ENCODE measurements around the gene OSBP2.
"Not testable (repeated sequence)": the region's sequence is repeated elsewhere in the genome, so short reads cannot be mapped to it uniquely, and the experiment has no call there.

OSBP2 gene

DNA sequence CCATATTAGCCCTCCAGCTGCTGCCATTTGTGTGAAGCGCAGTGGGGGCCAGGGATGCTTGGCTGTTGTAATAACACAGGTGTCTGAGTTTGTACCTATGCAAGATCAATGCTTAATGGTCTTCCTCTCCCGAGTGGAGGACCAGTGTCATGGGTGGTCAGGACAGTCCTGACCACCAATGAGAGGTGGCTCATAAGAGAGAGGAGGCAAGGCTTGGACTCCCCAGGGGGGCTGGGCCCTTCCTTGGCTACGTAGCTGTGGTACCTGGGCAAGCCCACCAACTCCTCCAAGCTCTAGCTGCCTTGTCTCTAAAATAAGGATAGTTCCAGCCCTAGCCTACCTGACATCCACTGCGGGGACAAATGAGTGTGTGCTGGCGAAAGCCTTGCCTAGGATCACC lies 79.2 kb downstream of the OSBP2 start:
- DNase-seq = no peak

DNA sequence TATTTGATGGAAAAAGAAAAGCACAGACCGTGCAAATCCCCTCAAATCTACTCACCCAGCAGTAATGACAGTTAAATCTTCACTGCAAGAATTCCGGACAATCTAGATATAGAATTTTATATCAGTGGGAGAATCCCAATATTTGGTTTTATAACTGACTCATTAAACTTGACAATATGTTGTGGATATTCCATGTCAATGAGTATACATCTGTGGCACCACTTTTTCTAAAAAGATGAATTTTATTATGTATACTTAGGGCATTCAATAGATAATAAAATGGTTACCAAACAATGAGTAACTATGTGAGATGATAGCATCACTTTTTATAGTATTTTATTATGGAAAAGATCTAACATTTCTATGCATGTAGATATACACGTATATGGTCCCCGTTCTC lies 79.9 kb downstream of the OSBP2 start:
- no peak for DNase-seq

DNA sequence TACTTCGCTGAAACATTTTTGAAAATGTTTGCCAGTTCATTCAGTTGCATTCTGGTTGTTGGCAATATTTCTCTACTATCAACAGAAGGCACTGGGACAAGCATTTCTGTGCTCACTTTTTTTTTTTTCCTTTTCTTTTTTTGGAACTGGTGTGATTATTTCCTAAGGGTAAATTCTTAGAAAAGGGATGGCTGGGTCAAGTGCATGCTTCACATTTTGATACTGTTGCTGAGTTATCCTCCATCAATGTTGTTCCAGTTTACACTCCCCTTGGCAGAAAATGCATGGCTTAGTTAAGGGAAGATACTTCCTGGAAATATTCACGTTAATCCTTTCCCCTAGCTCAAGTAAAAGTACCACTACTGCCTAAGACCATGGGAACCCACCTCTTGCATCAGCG lies 81.8 kb downstream of the OSBP2 start:
- DNase-seq = no peak

DNA sequence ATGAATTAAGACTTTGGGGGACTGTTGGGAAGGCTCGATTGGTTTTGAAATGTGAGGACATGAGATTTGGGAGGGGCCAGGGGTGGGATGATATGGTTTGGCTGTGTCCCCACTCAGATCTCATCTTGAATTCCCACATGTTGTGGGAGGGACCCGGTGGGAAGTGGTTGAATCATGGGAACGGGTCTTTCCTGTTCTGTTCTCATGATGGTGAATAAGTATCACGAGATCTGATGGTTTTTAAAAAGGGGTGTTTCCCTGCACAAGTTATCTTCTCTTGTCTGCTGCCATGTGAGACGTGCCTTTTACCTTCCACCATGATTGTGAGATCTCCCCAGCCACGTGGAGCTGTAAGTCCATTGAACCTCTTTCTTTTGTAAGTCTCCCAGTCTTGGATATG lies 82.5 kb downstream of the OSBP2 start:
- DNase-seq = not testable (repeated sequence)

DNA sequence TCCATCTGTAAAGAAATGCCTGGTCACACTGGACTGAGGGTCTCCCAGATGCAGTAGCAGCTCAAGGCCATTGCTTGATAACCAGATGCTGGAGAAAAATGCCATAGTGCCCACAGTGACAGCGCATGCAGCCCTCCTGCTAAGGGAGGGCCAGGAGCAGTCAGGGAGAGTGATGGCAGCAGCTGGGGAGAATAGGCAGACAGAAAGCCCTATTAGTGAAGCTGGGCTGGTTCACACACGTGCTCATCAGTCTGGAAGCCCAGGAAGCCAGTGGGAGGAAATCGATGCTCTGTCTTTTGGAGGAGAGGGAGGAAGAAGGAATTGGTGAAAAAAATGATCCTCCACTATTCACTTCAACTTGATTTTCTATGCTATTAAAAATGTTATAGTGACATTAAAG lies 82.9 kb downstream of the OSBP2 start:
- DNase-seq = no peak

DNA sequence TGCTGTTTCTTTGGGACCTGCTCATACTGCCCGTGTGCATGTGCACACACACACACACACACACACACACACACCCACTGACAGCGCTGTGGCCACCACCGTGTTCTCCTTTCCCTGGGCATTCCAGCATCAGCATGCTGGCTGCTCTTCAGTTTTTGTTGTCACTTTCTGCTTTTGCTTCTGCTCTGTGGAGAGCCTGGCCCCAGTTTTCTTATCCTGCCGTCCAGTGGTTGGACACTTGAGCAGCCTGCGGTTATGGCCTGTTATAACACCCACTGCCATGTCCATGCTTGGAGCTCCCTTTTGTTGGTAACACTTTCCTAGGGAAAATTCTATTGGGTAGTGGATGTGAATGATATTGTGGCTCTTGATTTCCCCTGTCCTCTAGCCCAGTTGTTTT lies 83.6 kb downstream of the OSBP2 start:
- no peak for DNase-seq

DNA sequence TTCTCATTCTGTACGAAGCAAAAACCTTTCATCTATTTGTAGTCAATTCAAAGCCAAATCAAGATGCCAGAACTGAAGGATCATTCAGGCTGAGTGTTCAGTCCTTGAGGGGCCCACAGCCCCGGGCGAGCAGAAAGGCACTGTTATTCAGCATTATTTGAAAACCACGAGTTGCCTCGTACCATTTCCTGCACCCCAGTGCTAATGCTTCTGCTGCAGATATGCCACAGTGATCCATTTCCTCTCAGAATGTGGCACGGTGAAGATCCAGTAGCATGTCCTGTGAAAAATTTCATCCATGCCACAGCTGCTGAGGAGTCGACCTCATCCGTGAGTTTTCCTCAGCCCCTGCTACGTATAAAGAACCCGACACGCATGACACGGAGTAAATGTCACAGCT lies 85.4 kb downstream of the OSBP2 start:
- no peak for DNase-seq

DNA sequence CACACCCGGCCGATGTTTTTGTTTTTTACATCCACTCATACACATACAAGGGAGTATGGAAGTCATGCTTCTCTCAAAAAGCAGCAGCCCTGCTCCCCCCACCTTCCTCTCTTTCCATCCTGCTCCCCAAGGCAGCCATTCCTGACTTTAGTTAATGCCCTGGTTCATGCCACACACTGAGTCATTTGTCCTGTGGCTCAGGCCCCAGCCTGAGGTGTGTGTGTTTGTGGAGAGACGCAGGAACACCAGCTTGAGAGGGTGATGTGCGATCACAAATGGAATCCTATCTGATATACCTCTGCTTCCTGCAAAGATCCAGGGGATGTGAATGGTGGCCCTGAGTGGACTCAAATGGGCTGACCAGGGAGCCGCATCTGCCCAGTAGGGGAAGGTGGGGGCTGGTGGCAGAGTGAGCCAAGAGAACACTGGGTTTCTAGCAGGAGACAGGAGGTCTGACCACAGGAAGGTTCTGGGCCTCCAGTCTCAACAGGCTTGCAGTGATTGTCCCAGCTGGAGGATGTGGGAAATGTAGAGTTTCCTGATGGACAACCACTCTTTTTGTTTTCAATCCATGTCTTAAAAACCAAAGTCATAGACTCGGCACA lies 86.7 kb downstream of the OSBP2 start:
- DNase-seq = no peak

DNA sequence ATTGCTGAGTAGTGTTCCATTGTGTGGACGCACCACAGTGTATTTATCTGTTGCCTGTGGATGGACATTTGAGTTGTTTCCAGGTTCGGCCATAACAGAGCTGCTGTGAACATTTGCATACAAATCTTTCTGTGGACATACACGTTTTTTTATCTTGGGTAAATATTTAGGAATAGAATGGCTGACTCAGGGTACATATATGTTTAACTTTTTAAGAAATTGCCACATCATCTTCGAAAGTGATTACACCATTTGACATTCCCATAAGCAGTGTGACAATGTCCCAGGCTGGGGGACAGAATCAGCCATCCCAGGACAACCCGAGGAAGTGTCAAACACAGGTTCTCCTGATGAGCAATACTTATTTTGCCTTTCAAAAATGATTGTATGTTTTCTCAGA lies 87.9 kb downstream of the OSBP2 start:
- peak; percentile 35 for DNase-seq

DNA sequence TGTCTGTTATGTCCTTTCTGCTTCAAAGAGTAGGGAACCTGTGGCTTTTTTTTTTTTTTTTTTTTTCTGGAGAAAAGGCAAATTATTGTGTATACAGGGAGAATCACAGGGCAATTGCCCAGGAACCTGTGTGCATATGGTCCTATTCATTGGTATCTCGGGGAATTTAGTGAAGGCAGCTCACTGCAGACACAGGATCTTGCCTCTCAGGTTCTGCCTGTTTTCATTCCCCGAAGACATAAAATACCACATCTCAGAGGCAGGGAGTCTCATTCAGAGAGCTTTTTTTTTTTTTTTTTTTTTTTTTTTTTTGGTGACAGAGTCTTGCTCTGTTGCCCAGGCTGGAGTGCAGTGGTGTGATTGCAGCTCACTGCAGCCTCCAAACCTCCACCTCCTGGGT lies 88.3 kb downstream of the OSBP2 start:
- DNase-seq = no peak

DNA sequence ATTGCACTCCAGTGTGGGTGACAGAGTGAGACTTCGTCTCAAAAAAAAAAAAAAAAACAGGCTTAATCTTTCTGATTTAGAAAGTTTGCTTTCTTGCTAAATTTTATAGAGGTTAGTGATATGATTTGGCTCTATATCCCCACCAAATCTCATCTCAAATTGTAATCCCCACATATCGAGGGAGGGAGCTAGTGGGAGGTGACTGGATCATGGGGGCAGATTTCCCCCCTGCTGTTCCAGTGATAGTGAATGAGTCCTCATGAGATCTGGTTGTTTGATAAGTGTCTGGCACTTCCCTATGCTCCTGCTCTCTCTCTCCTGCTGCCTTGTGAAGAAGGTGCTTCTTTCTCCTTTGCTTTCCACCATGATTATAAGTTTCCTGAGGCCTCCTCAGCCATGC lies 90.9 kb downstream of the OSBP2 start:
- no peak for DNase-seq

DNA sequence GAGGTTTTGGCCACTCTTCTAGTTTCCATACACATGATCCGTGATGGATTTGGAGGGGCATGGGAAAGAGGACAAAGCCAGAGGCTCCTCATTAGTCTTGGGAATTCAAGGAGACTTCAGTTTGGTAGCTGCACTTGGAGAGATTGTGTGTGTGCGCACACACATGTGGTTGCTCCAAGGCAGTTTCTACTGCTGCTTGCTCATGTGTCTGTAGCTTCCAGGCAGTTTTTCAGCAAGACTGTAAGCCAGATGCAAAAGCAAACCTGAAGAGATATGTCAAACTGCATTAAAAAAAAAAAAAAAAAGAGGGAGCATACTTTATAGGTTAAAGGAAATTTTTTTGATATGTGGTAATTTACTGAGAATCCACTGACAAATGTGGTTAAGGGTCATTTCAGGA lies 95.7 kb downstream of the OSBP2 start:
- no peak for DNase-seq

DNA sequence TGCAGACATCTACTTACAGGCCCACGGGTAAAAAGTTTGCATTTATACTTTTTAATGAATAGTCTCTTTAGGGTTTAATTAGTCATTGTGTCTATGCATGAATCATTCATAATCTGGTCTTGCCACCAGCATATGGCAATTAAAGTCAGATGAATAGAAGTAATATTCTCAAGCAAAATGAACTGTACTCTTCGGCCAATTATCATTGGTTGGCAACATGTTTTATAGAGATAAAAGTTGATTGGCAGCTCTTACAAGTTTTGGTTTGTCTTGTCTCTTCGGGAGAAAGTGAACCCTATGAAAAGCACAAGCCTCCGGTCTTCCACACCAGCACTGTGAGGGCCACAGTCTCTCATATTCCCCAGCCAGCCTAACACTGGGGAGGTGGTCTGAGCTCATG lies 97.8 kb downstream of the OSBP2 start:
- DNase-seq = no peak

DNA sequence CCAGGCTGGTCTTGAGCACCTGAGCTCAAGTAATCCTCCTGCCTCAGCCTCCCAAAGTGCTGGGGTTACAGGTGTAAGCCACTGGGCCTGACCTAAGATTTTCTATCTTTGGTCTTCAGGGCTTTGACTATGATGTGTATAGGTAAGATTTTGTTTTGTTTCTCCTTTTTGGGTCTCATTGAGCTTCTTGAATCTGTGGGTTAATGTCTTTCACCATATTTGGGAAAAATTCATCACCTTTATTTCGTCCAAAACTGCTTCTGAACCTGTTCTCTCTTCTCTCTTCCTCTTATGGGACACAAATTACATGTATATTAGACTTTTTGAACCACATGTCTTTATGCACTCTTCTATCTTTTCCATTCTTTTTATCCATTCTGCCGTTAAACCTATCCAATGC lies 100.4 kb downstream of the OSBP2 start:
- no peak for DNase-seq

DNA sequence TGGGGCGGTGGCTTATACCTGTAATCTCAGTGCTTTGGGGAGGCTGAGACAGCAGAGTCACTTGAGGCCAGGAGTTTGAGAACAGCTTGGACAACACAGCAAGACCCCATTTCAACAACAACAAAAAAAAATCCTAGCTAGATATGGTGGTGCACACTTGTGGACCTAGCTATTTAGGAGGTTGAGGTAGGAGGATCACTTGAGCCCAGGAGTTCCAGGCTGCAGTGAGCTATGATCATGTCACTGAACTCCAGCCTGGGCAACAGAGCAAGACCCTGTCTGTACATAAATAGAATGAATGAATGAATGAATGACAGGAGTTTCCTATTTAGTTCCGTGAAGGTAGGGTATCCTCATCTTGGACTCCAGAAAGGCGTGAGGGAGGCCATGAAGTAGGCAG lies 107.0 kb downstream of the OSBP2 start:
- DNase-seq = no peak

DNA sequence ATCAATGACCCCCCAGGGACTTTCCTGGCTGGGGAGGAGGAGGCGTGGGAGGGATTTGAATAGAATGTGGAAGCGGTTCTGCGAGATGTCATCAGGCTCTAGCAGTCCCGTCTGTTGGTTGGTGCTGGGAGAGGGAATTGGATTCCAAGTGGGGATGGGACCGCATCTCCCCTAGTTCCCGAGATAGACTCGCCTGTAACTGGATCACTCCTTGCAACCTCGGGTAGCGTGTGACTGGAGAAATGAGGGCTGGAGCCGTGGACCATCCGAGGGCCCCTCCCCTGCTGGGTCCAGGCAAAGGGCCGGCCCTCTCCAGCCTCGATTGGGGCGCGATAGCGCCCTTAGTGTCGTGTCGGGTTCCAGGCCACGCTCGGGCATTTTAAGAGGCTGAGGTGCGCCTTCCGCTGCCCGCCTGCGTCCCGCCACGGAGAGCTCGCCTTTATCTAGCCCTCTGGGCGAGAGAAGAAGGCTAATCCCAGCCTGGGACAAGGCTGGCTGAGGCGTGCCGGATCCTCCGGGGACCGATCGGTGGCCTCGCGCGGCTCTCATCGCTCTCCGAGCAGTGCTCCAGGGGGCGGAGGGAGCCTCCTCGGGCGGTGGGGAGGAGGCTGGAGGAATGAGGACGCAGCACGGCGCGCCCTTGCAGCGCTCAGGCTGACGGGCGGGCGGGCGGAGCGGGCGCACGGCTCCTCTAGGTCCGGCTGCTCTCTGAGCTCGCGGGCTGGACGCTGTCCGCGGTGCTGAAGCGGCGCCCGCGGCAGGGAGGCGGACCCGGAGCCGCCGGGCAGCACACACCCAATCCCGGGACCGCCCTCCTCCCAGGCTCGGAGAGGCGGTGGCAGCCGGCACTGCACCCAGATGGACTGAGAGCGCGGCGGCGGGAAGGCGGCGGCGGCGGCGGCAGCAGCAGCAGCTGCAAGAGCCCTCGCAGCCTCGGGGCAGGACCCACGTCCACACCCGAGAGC lies 107.8 kb downstream of the OSBP2 start:
- DNase-seq = peak; percentile 88

DNA sequence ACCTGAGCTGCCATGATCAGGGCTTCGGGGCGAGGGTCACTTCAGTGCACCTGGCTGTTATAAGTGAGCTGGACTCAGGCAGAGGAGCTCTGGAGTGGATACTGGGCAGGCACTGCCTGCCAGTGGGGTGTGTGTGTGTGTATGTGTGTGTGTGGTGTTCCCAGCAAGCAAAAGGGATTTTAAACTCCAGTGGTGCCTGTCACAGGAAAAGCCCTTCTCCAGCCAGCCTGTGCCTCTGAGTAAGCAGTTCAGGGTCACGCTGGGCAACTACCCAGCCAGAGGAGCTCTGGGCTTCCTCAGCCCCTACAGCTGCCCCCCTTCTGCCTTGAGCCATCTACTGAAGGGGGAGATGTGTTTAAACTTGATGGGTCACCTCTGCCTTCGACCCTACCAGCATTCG lies 109.0 kb downstream of the OSBP2 start:
- no peak for DNase-seq

DNA sequence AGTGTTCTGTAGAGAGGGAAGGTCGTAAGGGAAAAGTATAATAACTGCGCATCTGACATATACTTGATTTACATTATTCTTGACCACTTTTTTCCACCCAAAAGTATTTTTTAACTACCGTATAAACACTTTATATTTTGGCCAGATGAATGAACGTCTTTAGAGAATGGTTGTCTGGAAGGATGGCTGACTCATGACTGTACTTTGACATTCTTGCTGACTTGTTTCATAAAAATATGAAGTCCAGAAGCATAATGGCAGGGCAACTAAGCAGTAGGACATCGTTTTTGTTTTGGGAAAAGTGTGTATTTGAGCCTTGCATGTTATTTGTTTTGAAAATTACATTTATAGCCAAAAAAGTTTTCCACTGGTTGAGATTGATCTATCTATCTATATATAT lies 110.0 kb downstream of the OSBP2 start:
- peak; percentile 39 for DNase-seq

DNA sequence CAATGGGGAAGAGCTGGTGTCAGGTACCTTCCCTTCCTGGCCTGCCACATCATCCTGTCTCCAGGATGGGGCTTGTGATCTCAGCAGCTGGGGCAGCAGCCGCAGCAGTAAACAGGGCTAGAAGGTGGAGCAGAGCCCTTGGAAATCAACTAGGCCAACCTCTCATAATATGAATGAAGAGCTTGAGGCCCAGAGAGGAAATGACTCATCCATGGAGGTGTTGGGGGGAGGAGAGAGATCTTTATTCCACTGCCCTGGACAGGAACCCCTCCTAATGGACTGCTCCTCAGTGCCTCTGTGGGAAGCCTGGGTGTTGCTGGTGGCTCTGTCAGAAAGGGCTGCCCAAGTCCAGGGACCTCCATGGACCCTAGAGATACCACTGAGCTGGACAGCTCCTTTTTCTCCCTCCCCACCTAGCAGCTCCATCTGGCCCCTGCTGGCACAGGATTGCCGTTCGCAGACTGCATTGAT lies 111.8 kb downstream of the OSBP2 start:
- peak; percentile 77 for DNase-seq

DNA sequence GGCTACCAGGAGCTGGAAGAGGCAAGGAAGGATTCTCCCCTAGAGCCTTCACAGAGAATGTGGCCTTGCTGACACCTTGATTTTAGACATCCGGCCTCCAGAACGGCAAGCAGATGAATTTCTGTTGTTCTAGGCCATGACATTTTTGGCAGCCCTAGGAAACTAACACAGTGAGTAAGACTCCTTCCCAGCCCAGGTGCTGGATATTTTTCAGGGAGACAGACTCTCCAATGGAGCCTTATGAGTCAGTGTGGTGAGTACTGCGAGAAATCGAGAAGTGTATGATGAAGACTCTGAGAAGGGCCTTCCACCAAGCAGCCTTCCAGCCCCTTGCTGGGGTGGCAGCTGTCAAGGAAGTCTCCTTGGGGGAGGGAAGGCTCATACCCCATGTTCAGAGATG lies 114.4 kb downstream of the OSBP2 start:
- no peak for DNase-seq

DNA sequence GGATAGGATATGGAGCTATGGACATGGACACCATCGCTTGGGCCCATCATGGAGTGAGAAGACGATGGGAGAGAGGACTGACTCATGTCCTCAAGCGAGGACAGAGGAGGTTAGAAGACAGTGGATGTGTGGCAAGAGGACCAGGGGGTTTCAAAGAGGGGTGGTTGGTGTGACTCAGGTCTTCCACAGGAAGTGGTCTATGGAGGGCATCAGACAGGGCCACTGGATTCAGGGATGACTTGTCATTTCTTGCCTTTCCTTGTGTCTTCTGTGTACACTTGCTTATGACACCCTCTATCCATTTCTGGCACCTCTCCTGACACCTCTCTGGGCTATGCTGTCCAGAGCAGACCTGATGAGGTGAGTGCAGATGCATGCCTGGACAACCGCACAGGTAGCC lies 115.4 kb downstream of the OSBP2 start:
- DNase-seq = no peak

DNA sequence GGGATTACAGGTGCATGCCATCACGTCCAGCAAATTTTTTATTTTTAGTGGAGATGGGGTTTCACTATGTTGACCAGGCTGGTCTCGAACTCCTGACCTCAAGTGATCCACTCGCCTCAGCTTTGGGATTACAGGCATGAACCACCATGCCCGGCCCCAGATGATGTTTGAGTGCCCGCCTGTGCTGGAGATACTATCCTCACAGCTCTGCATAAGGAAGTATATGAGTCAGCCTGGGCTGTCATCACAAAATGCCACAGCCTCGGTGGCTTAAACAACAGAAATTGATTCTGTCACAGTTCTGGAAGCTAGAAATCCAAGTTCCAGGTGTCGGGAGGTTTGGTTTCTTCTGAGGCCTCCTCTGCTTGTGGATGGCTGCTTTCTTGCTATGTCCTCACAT lies 119.3 kb downstream of the OSBP2 start:
- no peak for DNase-seq

DNA sequence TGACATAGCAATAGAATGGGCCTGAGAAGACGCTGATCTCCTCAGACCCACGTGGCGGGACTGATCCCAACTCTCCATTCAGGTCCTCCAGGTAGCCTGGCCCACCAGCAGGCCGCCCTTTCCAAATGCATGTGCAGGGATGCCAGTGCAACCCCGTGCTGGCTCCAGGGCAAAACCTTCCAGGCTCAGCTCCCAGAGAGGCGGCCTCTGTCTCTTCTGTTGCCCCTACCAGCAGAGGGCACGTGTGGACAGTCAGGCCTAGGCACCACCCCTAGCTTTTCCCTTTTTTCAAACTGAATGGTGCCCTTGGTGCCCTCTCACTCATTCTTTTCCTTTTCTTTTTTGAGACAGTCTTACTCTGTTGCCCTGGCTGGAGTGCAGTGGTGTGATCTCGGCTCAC lies 121.7 kb downstream of the OSBP2 start:
- no peak for DNase-seq

DNA sequence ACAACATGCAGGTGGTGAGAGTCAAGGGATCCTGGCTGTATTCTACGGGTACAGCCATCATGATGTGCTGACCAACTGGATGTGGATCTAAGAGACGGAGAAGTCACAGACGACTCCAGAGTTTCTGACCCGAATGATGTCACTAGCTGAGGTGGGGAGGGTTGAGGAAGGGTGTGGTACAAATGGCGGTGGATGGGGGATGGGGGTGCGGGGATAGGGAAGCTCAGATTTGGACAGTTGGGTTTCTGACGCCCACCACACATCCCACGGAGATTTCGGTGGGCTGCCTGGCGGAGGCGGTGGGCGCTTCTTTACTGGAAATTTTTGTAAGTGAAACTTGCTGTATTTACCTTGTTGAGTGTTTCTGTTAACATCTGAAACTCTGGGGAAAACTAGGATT lies 126.7 kb downstream of the OSBP2 start:
- DNase-seq = no peak

DNA sequence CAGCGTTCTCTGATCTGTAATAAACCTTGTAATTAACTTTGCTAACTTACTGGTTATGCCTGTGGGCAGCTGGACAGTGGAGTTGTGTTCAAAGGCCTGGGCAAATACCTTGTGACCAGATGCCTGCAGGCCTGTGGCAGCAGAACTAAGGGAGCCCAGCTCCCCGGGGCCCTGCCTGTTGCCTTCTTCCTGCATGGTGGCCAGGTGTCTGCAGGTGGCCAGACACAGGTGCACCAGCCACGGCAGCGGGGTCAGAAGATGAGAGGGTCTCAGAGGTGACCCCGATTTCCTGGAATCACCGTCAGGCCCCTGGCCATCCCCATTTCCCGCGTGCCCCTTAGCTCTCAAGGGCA lies 127.2 kb downstream of the OSBP2 start:
- no peak for DNase-seq

Data from HCEC 1CT (cell line).